Stimulated activated CD8-positive, alpha-beta memory T cell treated with anti-CD3 and anti-CD28 coated beads, Interleukin-15, amount 100 ng/mL, for 1 hour (primary cell): ENCODE measurements around the gene ZNF532.

Experiments
- DNase-seq: peaks from one replicate; pipeline ENCODE4 v3.0.0-alpha.2; 2020; ENCODE audit warnings: low read depth

ZNF532 gene

DNA sequence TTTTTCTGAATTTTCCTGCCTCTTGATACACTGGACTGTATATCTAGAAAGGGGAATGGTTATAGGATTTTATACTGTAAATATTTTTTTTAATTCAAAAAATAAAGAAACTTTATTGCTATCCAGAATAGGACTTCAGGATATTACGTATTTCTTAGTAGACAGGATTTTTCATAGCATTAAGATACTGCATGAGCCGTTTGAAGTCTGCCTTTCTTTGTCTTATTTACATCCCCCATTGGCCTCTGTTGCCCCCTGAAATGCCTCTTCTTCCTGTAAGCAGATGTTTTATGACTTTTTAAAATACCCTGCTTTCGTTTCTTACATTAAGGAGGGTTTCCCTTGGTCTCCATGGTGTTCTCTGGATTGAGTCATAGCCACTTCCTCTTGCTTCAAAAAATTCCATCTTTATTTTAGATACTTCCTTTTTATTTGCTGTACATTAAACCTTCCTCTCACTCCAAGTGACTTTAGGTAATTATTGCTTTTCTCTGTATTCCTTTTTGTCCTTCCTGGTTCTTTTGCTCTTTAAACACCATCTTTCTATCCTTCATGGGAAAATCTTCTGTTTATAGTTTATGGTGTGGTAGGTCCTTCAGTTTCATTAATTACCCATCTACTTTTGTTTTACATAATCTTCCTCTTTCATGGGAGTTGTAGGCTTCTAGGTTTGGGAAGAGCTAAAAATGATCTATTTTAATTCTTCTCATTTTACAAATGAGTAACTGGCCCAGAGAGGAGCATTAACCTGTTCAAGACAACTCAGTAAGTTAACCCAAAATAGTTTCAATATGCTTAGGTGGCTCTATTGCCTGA is 72.6 kb downstream of the ZNF532 start:
- no peak for DNase-seq

DNA sequence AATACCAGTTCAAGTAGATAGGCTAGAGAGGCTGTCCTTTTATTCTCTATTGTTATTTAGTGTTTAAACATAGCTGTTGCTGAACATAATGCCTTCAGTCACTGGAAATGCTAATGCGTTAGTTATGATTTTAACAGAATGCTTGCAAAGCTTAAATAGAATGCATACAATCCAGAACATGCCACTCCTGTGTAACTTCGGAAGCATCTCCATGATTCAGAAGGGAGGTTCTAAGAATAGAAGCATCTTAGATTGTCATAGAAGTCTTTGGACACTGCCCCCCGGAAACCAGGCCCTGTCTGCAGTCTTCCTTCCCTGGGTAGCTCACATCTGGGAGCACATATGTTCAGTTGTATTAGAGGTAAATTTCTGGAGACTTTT is 73.2 kb downstream of the ZNF532 start:
- no peak for DNase-seq

DNA sequence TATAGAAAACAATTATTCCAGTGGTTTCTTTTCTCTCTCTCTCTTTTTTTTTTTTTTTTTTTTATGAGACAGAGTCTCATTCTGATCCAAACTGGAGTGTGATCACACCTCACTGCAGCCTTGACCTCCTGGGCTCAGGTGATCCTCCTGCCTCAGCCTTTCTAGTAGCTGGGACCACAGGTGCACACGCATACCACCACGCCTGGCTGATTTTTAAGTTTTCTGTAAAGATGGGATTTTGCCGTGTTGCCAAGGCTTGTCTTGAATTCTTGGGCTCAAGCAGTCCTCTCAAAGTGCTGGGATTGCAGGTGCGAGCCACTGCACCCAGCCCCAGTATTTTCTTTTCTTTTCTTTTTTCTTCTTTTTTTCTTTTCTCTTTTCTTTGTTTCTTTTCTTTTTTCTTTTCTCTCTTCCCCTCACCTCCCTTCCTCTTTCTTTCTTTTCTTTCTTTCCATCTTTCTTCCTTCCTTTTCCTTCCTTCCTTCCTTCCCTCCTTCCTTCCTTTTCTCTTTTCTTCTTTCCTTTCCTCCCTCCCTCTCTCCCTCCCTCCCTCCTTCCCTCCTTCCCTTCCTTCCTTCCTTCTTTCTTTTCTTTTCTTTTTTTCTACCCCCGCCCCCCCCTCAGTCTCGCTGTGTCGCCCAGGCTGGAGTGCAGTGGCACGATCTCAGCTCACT is 76.9 kb downstream of the ZNF532 start:
- DNase-seq, result no peak

DNA sequence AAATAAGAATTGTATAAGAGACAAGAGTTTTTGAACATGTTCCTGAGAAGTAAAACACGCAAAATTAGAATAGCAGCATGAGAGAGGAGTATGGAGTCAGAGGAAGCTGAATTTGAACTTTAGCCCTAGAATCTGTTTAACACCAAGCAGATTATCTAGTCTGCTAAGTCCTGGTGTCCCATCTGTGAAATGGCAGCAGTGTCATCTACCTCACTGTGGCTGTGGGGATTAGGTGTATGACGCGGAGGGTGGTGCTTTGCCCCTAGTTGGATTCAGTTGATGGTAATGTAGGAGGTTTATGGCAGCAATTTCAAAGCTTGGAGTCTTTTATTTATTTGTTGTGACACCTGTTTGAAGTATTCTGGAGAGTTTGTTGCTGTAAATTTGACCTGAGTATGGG is 79.2 kb downstream of the ZNF532 start:
- no peak for DNase-seq

DNA sequence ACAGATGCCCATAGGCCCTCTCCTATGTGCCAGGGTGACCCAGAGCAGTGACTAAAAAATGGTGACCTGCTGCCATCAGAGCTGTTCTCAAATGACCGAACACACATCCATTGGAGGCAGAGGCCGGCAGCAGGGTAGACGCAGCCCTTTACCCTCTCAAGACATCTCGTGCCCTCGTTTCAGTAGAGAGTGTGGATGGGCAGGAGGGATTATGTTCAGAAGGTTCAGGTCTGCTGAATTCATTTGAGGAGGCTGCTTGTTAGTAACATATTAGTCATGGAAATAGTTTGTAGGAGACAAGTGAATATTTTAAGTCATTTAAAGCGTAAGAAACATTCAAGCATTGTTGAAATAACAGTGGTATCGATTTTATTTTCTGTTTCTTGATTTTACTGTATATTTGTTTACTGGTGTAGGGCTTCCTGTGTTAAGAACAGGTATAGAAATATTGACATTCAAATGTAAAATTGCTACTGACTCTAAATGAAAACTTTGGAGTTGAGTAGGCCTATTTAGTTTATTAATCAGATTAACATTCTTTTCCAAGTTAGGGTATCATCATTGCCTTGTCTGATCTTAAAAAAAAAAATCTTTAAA is 82.6 kb downstream of the ZNF532 start:
- DNase-seq, result no peak

DNA sequence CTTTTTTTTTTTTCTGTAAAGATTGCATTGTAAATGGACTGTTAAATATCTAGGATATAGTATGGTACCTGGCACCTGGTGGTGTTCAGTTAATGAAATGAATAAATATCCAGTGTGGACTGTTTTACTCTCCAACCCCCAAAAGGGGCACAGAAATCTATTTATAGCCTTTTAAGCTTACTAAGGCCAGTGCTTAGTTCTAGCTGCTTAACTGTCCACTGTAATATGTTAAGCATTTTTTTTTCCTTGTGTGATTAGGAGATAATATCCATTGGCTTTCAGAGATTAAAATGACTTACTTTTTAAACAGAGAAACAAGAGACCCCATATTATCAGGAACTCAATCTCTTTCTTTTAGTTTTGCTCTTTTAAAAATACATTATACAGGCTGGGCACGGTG is 84.4 kb downstream of the ZNF532 start:
- DNase-seq, result no peak

DNA sequence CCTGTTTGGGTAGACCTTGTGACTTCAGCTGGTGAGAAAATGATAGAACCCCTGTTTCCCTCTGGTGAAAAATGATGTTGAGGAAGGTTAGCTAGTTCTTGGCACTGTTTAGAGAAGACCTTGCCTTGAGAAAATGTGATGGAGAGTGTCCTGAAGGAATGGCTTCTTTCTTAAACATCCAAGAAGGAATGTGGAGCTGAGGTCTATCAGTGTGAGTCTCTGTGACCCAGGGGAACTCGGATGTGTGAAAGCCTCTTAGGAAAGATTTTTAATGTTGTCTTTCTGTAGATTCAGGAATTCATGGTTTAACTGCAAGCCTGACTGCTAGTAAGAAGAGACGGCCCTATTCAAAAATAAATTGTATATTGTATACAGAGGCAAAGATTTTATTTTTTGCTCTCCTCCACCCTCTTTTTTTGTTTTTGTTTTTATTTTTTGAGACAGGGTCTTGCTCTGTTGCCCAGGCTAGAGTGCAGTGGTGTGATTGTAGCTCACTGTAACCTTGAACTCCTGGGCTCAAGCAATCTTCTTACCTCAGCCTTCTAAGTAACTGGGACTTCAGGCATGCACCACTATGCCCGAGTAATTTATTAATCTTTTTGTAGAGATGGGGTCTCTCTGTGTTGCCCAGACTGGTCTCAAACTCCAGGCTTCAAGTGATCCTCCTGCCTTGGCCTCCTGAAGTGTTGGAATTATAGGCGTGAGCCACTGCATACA is 87.5 kb downstream of the ZNF532 start:
- no peak for DNase-seq

DNA sequence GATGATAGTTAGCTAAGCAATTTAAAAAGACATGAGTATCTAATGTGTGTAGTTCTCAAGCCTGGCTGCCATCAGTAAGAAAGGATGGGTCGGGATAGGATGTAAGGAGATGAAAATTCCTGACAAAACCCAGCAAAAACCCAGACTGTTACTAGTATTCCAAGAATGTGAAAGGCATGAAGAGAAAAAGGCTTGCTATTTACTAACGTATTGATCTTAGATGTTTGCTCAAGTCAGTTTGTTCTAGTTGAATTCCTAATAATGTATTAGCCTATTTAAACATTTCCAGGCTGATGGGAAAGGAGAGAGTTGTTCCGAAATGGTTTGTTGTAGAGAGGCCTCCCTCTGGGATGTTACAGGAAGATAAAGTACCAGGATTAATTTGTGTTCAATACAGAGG is 88.2 kb downstream of the ZNF532 start:
- DNase-seq, result no peak

DNA sequence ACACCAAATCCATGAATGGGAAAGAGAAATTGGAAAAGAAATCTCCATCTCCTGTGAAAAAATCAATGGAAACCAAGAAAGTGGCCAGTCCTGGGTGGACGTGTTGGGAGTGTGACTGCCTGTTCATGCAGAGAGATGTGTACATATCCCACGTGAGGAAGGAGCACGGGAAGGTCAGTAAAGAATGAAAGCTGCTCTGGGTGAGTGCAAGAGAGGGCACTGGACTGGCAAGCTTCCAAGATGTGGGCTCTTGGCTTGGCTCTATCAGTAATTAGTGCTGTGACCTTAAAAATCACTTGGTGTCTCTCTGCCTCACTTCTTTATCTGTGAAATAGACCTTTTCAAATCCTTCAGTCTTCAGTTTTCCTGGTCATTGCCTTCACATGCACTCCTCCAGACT is 89.0 kb downstream of the ZNF532 start:
- DNase-seq, result no peak

DNA sequence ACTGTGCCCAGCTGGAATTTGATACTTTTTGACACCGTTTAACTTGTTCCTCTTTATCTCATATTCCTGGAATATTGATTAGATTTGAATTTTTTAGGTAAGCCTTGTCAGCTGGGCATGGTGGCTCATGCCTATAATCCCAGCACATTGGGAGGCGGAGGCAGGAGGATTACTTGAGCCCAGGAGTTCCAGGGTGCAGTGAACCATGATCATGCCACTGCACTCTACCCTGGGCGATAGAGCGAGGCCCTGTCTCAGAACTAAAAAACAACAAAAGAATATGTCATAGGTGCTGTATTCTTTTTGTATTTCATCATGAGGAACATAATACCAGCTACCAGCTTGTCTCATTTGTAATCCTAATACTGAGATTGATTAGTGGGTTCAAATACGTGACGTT is 90.3 kb downstream of the ZNF532 start:
- DNase-seq, result no peak

DNA sequence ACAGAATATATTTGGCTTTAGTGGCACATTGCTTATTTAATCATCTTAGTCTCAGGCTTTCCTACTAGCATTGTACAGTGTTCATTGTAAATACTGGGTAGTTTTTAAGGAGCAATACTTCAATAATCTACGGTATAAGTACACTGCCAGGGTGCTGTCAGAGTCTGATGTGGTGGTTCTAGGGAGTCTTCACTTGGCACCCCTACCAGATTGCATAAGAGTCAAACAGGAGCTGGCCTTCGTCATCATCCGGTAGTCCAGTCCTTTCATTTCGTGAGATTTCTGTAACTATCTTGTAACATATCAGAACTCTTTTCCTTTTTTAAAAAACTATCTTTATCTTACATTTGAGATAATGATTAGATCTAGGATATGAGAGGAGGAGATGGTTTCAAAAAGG is 91.1 kb downstream of the ZNF532 start:
- DNase-seq, result no peak

DNA sequence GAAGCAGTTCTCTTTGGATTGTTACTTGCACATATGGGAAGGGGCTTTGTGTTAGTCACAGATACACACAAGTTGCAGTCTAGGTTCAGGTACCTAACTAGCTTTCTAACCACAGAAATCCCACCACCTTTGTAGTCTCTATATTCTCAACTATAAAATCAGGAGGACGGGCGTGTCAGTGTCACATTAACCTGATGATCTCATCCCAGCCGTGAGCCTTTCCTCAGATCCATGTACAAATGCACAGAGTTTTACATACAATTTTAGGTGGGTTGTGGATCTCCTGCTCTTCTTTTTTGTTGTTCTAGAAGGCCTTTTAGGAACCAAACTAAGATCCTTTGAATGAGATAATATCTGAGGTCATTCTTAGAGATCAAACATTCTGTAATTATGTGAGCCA is 94.0 kb downstream of the ZNF532 start:
- no peak for DNase-seq

DNA sequence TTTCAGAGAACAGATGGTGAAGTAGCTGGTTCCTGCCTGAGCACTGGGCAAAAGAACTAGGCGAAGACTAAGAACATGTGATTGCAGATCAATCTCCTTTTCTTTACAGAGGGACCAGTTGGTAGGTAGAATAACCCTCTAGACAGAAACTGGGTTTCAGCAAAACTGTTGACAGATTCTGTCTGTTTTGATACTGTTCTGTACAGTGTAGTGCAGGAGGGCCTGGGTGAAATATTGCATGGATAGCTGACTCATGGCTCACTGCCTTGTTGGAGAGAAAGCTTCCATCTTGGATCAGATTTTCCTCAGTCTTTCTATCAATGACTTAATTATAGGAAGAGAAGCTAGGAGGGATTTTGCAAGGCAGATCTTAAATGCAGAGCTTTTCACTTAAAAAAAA is 95.8 kb downstream of the ZNF532 start:
- DNase-seq, result no peak

DNA sequence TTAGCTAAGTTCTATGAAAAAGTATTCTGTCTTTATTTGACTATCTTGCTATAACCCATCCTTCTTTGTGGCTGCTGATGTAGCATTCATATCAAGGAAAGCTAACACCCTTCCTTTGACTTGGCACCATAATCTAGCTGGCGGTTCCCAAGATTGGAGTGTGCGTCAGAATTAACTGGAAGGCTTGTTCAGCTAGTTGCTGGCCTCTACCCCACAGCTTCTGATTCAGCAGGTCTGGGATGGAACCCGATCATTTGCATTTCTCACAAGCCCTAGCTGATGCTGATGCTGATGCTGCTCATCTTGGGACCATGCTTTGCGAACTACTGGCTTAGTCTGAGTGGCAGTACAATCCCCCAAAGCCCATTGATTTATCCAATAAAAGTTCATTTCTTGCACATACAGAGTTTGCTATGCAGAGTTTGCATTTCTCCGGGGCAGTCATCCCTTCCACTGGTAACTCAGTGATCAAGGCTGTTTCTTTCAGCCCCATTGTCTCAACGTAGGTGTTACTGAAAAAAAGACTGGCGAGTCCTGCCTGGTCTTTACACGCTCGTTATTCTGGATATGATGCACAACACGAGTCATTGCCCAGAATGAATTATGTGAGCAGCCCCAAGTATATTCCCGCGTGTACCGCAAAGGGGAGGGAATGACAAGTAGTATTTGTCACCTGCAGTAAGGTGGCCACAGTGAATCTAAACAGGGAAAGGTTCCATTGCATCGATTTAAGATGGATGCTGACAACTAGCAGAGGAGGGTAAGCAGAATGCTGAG is 96.5 kb downstream of the ZNF532 start:
- DNase-seq, result no peak

DNA sequence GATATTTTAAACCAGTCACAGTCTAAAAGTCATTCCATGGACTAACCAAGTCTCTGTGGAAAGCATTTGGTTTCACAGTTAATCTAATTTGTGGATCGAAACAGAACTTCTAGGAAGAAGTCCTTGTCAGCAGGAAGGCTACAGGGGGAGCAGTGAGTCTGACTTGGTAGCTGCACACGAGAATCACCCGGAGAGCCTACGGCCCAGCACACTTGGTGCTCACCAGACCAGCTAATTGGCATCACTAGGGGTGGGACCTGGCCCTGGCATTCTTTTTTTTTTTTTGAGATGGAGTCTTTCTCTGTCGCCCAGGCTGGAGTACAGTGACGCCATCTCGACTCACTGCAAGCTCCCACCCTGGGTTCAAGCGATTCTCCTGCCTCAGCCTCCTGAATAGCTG is 97.7 kb downstream of the ZNF532 start:
- no peak for DNase-seq

DNA sequence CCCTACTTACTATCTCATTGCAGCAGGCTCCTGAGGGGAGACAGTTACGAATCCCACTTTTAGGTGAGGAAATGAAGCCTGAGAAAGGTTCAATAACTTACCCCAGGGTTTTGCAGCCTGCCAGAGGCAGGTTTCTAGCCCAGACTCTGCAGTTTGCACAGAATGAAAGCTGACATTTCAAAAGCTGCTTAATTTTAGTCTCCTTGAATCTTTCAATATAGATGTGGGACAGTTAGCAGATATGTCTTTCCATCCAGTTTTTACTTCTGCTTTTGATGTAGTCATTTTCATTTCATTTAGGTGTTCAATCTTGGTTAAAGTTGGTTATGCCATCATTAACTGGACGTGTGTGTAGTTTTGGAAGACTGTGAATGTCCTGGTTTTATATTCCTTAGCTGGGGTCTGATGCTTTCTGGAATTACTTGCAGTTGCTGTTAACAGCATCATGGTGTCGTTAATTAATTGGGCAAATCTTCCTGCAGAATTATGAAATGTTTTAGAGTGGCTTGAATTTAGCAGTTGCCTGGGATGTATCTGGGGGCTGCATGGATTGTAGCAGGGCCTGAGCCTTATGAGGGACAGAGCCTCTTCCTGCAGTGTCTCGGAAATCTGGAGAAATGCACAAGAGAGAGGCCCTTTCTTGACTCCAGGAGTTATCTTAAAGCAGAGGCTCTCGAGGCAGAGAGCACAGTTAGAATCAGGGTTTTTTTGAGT is 100.8 kb downstream of the ZNF532 start:
- no peak for DNase-seq

DNA sequence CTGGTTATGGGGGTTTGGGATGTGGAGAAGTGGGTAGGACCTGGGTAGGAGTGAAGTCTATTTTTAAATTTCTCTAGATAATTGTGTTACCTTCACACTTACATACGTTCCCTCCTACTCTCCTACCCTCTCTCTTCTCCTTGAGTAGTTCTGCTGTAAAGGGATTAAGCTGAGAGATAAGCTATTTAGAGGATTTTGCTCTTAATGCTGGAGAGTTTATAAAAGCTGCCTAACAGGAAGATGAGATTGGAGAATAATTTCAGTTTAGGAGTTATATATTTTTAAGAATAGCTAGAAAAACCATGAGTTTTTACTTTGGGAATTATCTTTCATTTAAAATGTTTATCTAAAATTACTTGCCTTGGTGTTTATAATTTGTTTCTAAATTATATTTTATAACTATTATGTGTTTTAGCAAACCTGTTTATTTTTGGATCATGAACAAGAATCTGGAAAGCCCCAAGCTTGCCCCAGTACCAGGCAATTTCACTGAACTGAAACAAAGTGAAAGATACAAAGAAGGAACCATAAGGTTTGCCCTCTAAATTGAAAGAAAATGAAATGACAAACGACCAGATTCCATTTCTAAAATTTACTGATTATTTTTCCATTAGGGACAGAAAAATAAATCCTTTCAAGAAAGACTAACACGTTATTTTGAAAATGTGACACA is 101.5 kb downstream of the ZNF532 start:
- DNase-seq, result no peak

DNA sequence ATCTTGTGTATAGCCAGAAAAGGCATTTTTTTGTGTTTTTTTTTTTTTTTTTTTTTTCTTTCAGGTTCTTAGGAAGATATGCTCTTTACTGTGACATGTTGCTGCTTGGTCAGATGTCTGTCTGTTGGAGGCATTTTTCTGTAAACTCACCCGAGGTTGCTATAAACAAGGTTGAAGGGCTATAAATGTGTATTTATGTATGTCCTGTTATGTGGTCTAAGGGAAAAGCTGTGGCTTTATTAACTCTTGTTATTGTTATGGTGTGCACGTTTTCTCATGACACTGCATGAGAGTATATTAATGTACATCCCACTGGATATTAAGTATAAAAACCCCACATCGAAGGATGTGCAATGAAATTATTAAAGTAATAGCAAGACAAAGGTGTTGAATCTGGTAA is 102.0 kb downstream of the ZNF532 start:
- no peak for DNase-seq

DNA sequence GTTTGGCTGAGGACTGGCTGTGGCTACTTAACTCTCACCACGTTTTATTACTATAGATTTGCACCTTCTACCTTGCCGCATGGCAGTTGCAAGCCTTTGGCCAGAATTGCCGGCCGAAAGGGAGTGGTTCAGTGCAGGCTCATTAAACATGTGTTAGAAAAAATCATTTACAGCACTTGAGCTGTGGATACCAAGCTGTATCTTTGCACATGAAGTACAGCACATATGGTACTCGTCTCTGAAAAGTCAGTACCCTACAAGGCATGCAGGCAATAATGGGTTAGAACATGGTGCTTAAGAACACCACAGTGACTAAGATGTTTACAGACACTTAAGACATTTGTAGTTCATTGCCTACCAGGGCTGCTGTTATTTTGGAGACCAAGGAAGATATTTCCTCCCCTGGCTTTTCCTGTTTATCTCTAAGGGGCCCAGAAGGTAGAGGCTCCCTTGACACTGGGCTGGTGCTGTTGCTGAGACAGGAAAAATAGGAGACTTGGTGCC is 103.1 kb downstream of the ZNF532 start:
- no peak for DNase-seq

DNA sequence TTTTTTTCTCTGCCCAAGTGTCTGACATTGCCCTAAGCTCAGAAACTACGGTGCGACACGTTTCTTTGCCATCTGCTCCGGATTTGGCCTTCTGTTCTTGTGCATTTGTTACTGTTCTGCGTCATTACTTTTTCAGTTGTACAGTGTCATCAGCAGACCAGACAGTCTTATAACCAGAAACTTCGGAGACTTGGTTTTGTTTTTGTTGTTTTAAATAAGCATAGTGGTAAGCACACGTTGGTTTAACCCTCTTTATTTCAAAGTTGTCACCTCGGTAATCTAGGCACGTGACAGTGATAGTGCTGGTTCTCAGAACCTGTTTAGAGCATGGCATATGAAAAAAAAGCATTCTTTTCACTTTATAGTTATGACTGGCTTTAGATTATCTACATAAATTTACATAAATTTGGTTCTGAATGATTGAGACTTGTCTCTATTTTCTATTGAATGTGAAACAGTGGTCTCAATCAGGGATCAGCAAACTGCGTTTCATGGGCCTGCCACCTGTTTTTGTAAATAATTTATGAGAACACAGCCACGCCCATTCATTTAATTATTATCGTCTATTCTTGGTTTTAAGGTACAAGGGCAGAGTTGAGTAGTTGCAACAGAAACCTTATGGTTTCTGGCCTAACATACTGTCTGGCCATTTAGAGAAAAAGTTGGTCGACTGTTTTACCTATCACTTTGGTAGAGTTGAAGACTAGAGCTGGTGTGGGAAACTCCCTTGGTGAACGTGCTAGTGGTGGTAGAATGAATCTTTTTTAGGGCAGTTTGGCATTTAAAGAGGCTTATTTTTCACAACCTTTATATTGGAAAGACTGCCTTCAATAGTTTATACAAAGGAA is 106.5 kb downstream of the ZNF532 start:
- no peak for DNase-seq
